ENCODE data around the gene OR10D3.
"Not testable (repeated sequence)": the region's sequence is repeated elsewhere in the genome, so short reads cannot be mapped to it uniquely, and the experiment has no call there.

Gene OR10D3

GRCh38 chr11:124219126-124219525, 36.0 kb downstream of the OR10D3 start:
- H3K27ac ChIP-seq (ENCODE audit: low read length) = no peak overlapping the region
- DNase-seq = no peak
- no peaks in the 10 kb centered on the region for H3K4me1 ChIP-seq (ENCODE audit: low read length)
- H3K4me2 ChIP-seq (ENCODE audit: low read depth, low read length) = no peak overlapping the region
- no peaks in the 10 kb centered on the region for H3K9me3 ChIP-seq (replicated peaks; ENCODE audit: insufficient read depth, low read length)
- no peak for TF ChIP-seq EZH2 (optimal IDR thresholded peaks at IDR 0.05; ENCODE audit: low read depth, low read length)
- TF ChIP-seq CTCF (IDR thresholded peaks at IDR 0.05; ENCODE audit: low read length) = no peak
- no peak for TF ChIP-seq EZH2phosphoT487 (IDR thresholded peaks at IDR 0.05; ENCODE audit: low read length)
- no peak overlapping the region for H3K4me3 ChIP-seq (ENCODE audit: low read length)
- H4K20me1 ChIP-seq (ENCODE audit: insufficient read depth, low read length) = no peaks in the 10 kb centered on the region
- H3K9me2 ChIP-seq (replicated peaks; ENCODE audit: insufficient read depth, low read length) = no peaks in the 10 kb centered on the region
- H3K27me3 ChIP-seq (replicated peaks; ENCODE audit: insufficient read depth, low read length) = no peaks in the 10 kb centered on the region
- H3K9ac ChIP-seq (ENCODE audit: low read length) = no peak overlapping the region
- no peaks in the 10 kb centered on the region for H3F3A ChIP-seq (ENCODE audit: insufficient read depth, low read length)
- H3K79me2 ChIP-seq (ENCODE audit: low read length) = no peaks in the 10 kb centered on the region
- H3K36me3 ChIP-seq (replicated peaks; ENCODE audit: insufficient read depth, low read length) = no peaks in the 10 kb centered on the region
- no peak overlapping the region for H2AFZ ChIP-seq (ENCODE audit: low read length)

- Histone ChIP-seq H3K27ac (ENCODE audit: low read length) (no peak overlapping the region), H4K20me1 (ENCODE audit: insufficient read depth, low read length) (no peaks in the 10 kb centered on the region), H3K27me3 (replicated peaks; ENCODE audit: insufficient read depth, low read length) (no peaks in the 10 kb centered on the region), H3K36me3 (replicated peaks; ENCODE audit: insufficient read depth, low read length) (no peaks in the 10 kb centered on the region), H3K9me3 (replicated peaks; ENCODE audit: insufficient read depth, low read length) (no peaks in the 10 kb centered on the region), H3F3A (ENCODE audit: insufficient read depth, low read length) (no peaks in the 10 kb centered on the region), H3K79me2 (ENCODE audit: low read length) (no peaks in the 10 kb centered on the region), H3K9me2 (replicated peaks; ENCODE audit: insufficient read depth, low read length) (no peaks in the 10 kb centered on the region), H3K4me3 (ENCODE audit: low read length) (no peak overlapping the region), H2AFZ (ENCODE audit: low read length) (no peak overlapping the region), H3K4me1 (ENCODE audit: low read length) (no peaks in the 10 kb centered on the region), H3K4me2 (ENCODE audit: low read depth, low read length) (no peak overlapping the region), H3K9ac (ENCODE audit: low read length) (no peak overlapping the region)
- no peak for DNase-seq
- TF ChIP-seq CTCF (IDR thresholded peaks at IDR 0.05; ENCODE audit: low read length) = no peak
- no peak for TF ChIP-seq EZH2phosphoT487 (IDR thresholded peaks at IDR 0.05; ENCODE audit: low read length)
- TF ChIP-seq EZH2 (optimal IDR thresholded peaks at IDR 0.05; ENCODE audit: low read depth, low read length) = no peak
Measured at GRCh38 chr11:124222407-124222806, 39.3 kb downstream of the OR10D3 start.

- H4K20me1 ChIP-seq (ENCODE audit: insufficient read depth, low read length); H3K4me1 ChIP-seq (ENCODE audit: low read length); H3K9me3 ChIP-seq (replicated peaks; ENCODE audit: insufficient read depth, low read length); H3K79me2 ChIP-seq (ENCODE audit: low read length); H3K27me3 ChIP-seq (replicated peaks; ENCODE audit: insufficient read depth, low read length); H3K9me2 ChIP-seq (replicated peaks; ENCODE audit: insufficient read depth, low read length); H3F3A ChIP-seq (ENCODE audit: insufficient read depth, low read length); H3K36me3 ChIP-seq (replicated peaks; ENCODE audit: insufficient read depth, low read length); H3K27ac ChIP-seq (ENCODE audit: low read length); H3K4me2 ChIP-seq (ENCODE audit: low read depth, low read length); H3K4me3 ChIP-seq (ENCODE audit: low read length); H3K9ac ChIP-seq (ENCODE audit: low read length); DNase-seq; H2AFZ ChIP-seq (ENCODE audit: low read length): not testable (repeated sequence)
Measured at GRCh38 chr11:124224618-124225423, 41.7 kb downstream of the OR10D3 start.

- TF ChIP-seq EZH2phosphoT487 (IDR thresholded peaks at IDR 0.05; ENCODE audit: low read length) (no peak), EZH2 (optimal IDR thresholded peaks at IDR 0.05; ENCODE audit: low read depth, low read length) (no peak), CTCF (IDR thresholded peaks at IDR 0.05; ENCODE audit: low read length) (no peak)
- H3K4me1 ChIP-seq (ENCODE audit: low read length) = no peaks in the 10 kb centered on the region
- H3K27ac ChIP-seq (ENCODE audit: low read length) = no peak overlapping the region
Measured at GRCh38 chr11:124225471-124225870, 42.3 kb downstream of the OR10D3 start.

More at GRCh38 chr11:124225471-124225870, 42.3 kb downstream of the OR10D3 start:
- no peak overlapping the region for H3K4me2 ChIP-seq (ENCODE audit: low read depth, low read length)
- no peak for DNase-seq
- no peaks in the 10 kb centered on the region for H3K9me3 ChIP-seq (replicated peaks; ENCODE audit: insufficient read depth, low read length)
- H3F3A ChIP-seq (ENCODE audit: insufficient read depth, low read length) = no peaks in the 10 kb centered on the region
- H3K27me3 ChIP-seq (replicated peaks; ENCODE audit: insufficient read depth, low read length) = no peaks in the 10 kb centered on the region
- H3K4me3 ChIP-seq (ENCODE audit: low read length) = no peak overlapping the region
- no peak overlapping the region for H2AFZ ChIP-seq (ENCODE audit: low read length)
- H3K36me3 ChIP-seq (replicated peaks; ENCODE audit: insufficient read depth, low read length) = no peaks in the 10 kb centered on the region
- H3K9me2 ChIP-seq (replicated peaks; ENCODE audit: insufficient read depth, low read length) = no peaks in the 10 kb centered on the region
- no peaks in the 10 kb centered on the region for H3K79me2 ChIP-seq (ENCODE audit: low read length)
- H3K9ac ChIP-seq (ENCODE audit: low read length) = no peak overlapping the region
- no peaks in the 10 kb centered on the region for H4K20me1 ChIP-seq (ENCODE audit: insufficient read depth, low read length)
